Activated CD4-positive, alpha-beta T cell treated with anti-CD3 and anti-CD28 coated beads for 48 hours (primary cell): Measurements from ENCODE around the gene KDM2B.
"Not testable (repeated sequence)": the region's sequence is repeated elsewhere in the genome, so short reads cannot be mapped to it uniquely, and the experiment has no call there.

Experiments used
- DNase-seq: peaks from one replicate; pipeline ENCODE4 v3.0.0-alpha.2; 2020

KDM2B gene

DNA sequence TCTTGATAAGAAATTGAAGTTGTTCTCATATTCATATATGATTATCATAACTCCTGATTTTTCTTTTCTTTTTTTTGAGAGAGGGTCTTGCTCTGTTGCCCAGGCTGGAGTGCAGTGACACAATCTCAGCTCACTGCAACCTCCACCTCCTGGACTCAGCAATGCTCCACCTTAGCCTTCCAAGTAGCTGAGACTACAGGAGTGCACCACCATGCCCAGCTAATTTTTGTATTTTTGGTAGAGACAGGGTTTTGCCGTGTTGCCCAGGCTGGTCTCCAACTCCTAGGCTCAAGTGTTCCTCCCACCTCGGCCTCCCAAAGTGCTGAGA, 2.5 kb upstream of the KDM2B start:
- not testable (repeated sequence) for DNase-seq

DNA sequence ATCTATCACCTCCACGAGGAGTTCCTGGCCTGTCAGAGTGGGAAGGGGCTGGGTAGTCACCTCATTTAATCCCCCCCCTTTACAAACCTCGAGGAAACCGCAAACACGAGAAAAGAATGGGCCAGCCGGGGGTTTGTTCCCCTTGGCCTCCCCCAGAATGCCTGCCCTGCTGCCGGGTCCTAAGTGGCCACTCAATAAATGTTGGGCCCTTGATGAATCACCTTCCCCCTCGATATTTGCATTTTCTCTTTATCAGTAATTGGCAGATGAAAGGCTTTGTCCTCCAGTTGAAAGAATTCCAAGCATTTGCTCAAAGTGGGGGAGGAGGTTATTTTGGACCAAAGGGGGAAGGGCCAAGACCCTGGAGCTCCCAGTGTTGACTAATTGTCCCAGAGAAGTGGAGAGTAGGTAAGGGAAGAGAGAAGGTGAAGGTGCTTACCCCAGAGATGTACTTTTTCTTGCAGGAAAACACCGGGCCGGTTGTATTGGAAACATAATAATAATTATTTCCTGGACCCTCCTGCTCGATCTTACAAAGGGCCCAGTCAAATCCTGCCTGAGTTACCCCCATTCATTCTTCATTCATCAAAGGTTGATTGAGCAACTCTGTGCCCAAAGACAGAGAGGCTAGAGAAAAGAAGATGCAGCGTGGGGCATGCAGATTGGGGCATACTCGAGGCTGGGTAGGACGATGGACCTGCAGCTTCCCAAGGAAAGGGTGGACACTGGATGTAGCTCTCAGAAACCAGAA, 1.9 kb upstream of the KDM2B start:
- no peak for DNase-seq

DNA sequence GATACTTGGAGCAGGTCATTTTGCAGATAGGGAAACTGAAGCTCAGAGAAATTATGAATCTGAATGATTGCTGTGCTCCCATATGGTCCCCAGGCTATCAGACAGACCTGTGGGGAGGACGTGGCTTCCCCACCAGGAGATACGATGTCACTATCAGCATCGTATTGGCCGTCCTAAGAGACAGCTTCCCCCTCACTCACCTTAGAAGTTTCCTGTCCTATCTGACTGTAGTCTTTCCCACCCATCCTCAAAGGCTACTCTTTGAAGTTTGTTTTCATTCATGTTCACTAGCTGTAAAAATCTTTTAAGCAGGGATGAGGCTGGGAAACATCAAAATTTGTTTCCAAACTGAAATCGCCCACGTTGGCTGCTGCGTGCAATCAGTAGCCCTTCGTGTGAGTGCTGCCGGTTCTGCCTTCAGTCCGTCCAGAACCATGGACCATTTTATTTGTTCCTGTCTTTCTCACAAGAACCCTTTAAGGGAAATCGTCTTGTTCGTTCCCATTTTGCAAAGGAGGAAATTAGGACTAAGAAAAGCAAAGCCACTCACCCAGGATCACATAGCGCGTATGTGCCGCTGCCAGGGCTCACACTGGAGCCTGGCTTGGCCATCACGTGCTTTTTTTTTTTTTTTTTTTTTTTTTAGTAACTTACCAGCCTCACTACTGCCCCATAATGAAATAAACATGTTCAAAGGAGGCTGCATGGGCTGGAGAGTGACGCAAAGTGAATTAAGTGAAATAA, 1.0 kb upstream of the KDM2B start:
- peak; percentile 16 for DNase-seq

DNA sequence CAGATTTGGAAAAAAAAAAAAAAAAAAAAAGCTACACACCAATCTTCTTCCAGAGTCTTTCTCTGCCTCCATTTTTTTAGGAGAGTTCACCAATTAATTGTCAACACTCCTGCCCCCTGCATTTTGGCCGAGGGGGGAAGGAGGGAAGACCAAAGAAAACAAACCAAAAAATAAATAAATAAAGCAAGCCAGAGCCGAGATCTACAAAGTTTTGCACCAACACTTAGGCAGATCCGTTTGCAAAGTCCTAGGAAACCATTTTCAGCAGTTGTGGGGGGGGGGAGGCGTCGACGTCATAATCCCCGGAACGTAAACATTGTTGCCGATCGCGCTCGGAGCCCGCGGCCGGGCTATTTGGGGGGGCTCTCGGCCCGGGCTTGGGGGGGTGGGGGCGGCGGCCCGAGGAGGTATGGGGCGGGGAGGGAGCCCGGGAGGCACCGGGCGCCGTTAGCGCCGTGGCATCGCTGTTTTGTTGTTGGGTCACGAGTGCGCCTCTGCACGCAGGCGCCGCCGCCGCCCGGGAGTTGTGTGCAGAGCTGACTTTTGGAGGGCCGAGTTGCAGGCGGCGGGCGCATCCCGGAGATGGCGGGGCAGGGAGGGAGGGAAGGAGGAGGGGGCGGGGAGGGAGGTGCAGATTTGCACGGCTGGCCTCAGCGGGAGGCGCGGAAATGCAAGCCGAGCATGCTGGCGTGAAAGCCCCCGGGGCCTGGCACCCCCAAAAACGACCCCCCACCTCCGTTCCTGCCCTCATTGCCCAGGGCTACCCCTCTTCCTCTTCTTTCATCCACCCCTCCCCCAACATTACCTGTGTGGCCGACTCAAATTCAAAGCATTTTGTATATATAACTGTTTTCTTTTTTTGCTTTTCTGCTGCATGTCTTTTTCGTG, 598 bp downstream of the KDM2B start:
- DNase-seq, result peak; percentile 79

DNA sequence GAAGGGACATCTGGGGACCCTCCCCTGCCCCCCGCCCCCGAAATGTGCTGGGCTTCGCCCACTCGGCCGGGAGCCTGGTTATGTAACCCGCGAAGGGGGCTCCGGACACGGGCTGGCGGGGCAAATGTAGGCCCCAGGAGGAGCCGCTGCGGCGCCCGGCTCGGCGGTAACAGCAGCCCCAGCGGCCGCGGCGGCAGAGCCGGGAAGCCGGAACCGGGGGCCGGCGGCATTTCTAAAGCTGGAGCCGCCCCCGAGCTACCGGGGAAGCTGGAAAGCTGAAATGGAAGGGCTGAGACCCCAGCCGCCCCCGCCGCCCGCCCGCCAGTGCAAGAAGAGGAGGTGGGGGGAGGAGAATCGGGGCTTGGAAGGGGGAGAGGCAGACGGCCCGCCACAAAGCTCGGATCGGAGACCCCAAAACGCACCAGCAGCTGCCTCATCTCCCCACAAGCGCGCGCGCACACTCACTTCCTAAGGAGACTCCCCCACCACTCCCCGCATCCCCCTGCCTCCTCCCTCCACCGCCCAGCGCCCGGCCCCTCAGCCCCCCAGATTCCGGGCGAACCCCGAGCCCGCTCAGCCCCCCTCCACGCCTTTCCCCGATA, 1.5 kb downstream of the KDM2B start:
- DNase-seq, result peak; percentile 38

DNA sequence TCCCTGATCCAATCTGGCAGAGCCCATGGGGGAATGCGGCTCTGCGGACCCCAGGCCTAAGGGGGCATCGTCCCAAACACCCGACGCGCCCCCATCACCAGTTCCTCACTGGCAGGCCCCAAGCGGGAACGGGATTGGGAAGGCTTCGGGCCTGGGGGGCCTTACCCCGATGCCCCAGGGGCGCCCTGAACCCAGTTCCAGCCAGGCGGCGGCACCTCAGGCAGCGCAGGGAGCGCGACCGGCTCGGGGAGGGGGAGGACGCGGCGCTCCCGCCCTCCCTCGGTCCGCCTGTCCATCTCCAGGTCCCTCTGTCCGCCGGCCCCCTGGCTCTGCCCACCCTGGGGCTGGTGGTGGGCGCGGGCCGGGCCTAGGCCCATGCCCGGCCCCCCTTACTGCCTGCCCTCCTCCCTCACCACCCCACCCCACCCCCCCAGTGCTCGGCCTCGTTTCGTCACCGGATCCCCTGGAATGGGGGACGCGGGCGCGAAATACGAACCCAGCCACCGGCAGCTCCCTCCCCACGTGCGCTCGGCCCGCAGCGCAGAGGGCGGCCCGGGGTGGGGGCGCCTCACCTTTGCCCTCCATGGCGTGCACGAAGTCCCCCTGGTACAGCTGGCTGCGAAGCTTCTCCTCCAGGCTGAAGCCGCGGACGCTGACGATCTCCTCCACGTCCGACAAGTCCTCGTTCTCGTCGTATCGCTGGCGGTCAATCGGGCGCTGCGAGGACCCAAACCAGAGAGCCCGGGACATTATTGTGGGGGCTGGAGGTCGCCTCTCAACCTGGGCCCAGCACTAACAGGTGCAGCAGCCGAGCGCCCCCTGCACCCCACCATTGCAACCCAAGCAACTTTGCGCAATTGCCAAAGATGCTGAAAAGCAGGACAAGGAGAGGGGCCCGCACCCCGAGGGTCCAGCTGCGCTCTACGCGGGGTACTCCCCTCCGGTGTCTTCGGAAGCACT, 2.3 kb downstream of the KDM2B start:
- DNase-seq, result peak; percentile 15

DNA sequence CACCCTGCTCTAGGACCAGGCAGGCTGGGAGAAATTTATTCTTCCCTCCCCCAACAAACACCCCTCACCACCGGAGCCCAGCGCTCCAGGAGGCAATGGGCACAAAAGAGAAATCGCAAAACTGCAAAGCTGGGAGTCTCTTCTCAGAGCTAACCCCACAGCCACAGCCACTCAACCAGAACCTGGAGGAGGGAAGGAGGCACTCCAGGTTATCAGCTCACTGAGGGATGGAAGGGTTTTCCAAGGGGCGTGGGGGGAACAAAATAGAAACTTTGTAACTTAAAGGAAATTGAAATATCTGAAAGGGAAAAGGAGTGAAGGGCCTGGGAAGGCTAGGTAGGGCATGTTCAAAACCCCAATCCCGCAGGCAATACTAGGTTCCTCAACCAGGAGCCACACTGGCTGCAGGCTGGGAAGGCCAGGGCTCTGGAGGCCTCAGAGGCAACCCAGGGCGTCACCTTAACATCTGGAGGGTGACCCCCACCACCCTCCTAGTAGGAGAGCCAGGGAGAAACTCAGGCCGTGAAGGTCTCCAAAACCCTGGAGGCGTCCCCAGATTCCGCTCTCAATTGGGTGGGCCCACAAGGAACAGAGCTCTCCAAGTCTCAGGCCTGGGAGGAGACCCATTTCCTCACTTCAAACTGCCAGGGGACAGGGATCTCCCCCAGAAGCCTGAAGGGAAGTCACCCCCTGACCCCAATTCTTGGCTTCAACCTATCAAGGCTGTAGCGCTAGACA, 3.2 kb downstream of the KDM2B start:
- DNase-seq, result no peak

DNA sequence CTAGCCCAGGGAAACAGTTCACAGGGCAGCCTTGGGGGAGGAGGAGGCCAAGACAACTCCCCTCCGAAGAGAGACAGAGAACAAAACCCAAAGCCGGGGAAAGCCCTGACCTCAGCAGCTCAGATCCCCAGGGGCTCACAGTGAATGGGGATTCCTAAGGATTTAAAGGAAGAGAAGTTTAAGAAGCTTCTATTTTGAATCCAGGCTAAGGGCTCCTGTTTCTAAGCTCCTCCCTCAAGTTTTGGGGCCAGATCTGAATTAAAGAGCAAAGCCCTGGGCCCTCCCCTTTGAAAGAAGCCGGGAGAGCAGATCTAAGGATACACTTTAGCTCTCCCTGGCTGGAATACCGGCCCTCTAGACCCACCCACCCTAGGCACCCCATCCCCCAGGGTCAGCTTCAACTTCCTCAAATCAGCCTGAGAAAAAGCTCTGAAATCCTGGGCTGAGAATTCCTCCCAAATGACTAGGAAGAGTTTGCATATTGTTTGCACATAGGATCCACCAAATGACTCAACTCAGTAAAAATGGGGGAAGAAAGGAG, 3.9 kb downstream of the KDM2B start:
- DNase-seq, result no peak

DNA sequence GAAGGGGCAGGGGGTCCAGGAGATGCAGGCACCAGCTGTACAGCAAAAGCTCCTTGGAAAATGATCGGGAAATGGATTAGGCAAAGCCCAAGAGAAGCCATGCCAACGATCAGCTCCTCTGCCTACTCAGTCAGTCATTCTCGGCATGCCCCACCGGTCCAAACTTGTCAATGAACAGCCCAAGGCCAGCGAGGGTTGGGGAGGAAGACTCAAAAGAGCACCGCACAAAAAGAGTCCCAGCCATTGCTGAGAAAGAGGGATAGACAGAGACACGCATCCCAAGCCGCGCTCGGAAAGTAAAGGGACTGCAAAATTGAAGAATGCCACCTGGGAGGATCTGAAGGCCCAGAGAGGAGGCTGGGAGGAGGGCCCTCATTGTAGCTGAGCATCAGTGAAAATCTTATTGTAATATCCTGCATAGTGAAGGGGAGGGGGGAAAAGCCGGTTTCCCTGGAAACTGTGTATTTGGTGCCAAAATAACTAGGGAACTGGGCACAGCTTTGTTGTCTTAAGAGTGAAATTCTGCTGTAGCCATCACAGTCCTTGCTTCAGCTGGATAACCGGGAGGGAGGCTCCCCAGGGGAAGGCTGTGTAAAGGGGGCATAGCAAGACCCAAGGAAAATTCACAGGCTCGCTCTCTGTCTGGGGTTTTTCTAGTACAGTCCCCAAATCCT, 4.7 kb downstream of the KDM2B start:
- no peak for DNase-seq

DNA sequence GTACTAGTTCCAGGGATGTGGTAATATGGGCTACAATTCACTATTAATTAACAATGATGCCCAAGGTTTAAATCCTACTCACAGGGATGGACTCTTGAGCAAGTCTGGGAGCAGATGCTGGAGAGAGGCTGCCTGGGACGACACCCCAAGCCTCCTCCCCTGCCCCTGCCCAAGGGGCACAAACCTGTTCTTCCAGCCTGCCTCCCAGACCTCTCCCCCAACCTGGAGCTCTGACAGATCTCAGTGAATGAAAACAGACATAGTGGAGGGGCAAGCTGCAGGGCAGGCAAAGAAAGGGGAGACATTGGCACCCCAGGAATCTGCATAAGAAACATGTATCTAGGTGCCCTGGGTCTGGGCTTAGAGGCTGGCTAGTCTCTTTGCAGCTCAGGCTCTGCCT, 5.8 kb downstream of the KDM2B start:
- no peak for DNase-seq

DNA sequence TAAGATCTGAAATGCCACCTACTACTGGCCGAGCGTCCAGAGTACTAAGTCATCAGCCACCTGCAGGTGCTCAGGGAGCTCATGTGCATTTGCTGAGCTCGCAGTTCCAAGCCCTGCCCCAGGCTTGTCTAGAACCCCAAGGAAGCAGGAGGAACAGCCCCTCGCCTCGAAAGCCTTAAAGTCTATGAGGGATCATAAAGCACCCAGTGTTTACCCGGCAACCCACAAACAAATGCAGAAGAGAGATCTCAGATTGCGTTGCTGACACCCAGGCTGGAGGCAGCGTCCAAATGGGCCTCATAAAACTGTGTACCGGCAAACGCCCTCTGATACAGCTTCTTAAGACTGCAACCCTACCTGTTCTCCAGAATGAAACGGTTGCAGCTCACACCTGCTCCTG, 6.8 kb downstream of the KDM2B start:
- no peak for DNase-seq

DNA sequence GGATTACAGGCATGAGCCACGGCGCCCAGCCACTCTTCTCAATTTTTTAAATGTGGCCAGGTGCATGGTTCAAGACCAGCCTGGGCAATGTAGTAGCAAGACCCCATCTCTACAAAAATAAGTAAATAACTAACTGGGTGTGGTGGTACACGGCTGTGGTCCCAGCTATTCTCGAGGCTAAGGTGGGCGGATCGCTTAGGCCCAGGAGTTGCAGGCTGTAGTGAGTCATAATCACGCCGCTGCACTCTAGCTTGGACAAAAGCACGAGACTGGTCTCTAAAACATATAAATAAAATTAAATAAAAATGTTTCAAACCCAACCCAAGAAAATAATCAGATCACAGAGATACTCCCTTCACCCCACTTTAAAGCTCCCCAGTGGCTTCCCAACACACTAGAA, 8.9 kb downstream of the KDM2B start:
- DNase-seq, result no peak

DNA sequence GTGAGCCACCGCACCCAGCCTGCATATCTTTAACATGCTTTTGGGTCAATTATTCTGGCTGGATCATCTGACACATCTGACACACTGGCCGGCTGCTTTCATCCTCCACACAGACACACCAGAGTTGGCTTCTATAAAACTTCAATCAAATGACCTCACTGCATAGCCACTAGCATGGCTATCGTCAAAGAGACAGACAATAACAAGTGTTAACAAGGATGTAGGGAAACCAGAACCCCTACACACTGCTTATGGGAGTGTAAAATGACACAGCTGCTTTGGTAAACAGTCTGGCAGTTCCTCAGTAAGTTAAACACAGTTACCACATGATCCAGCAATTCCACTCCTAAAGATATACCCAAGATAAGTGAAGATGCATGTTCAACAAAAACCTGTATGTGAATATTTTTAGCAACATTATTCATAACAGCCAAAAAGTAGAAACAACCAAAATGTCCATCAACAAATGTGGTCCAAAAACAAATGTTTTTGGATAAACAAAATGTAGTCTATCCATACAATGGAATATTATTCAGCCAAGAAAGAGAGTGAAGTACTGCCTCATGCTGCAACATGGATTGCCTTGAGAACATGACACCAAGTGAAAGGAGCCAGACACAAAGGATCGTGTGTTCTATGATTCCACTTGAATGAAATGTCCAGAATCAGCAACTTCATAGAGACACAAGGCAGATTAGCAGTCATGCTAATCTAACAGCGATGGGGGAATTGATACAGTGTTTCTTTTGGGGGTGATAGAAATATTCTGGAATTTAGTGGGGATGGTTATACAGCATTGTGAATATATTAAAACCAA, 10.1 kb downstream of the KDM2B start:
- no peak for DNase-seq

DNA sequence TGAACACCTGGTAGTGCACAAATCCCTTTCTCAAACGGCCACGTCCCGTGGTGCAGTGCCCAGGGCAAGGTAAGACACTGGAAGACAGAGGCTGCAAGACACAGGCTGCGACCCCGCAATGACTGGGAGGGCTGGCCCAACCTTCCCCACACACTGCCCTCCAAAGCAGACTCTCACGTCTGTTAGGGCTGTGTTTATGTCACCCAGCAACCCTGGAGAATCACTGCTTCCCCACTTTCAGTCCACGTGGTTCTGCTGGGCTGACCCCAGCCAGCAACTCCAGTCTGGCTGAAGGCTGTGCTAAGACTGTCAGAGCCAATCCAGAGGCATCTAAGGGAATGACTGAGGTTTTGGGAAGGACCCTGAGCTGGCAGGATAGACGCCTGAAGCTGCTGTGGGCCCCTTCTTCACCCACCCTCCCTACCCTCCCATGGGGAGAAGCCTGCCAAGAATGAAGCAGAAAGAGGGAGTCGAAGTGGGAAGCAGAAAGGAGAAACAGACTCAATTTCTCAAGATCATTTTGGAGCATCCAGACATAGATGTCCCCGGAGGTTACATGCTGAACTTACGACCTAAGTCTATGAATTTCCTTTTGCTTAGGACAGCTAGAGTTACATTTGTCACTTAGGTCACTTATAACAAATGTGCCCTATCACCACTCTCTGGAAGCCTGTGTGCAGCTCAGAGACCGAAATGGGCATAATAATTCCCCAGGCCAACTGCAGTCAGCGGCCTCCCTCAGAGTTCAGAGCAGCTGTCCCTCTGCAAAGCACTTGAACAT, 11.7 kb downstream of the KDM2B start:
- no peak for DNase-seq

DNA sequence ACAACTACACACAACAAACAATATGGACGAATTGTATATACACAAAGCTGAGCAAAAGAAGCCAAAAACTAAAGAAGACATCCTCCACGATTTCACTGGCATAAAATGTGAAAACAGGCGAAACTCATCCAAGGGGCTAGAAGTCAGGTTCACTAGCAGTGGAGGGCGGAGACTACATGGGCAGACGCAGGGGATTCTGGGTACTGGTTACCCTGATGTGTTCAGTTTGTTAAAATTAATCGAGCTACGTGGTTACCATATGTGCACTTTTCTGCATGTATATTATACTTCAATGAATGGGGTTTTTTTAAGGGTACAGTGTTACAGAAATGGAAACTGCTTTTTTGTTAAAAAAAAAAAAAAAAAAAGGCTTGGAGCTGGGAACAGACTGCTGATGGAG, 12.3 kb downstream of the KDM2B start:
- DNase-seq, result no peak

DNA sequence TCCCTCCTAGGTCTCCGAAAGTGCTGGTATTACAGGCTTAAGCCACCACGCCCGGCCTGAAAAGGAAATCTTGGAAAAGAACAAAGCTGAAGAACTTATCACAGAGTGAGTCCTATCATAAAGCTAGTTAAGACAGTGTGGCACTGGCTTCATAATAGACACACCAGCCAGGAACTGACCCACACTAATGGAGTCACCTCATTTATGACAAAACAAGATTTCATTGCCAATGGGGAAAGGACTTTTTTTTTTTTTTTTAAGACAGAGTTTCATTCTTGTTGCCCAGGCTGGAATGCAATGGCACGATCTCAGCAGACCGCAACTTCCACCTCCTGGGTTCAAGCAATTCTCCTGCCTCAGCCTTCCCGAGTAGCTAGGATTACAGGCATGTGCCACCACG, 15.7 kb downstream of the KDM2B start:
- DNase-seq, result no peak

DNA sequence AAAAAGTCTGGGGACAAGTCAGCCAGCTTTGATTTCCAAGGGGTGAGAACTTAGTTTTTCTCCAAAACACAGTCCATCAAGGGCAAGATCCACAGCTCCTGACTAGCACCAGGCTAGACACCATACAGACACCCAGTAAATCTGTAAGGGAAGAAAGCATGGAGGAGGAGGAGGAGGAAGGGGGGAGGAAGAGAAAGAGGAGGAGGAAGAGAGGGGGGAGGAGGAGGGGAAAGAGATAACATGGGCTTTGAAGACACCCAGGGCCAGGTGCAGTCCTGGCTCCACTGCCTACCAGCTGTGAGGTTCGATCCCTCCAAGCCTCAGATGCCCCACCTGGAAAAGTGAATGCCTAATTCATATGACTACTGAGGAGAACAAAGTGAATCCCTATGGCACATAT, 18.3 kb downstream of the KDM2B start:
- no peak for DNase-seq

DNA sequence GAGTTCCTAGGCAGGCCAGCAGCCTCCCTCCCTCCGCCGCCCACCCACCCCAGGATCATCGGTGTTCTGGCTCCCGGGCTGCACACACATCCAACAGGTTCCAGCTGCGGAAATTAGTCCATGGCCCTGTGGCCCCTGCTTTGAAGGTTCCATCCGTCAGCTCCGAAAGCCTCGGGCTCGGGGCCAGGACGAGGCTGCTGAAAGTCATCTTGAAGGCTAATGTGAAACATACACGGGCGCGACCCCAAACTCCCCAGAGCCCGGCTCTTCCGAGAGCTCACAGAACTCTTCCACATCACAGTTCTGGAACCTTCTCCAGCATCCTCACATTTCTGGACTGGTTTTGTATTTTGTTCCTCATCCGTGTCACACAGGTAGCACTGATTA, 19.8 kb downstream of the KDM2B start:
- no peak for DNase-seq
